ENCODE measurements around the gene MMP2.

MMP2 gene

DNA sequence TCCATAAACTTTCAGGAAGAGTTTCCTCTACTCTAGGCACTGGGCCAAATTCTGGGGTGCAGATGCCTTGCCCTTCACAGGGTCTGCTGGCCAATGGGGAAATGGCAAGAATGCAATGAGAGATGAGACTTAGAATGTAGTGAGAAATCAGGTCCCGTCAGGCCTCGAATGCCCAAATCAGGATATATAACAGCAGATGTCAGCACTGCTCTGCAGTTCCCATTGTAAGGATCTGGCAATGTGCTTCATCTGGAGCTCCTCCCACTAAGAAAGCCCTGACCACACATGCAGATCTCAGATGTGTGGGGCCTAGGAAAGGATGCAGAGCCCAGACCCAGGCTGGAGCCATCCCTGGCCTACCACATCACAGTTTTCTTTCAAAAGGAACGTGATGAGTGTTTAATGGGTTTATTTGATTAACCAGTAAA lies 16.0 kb downstream of the MMP2 start:
- DNase-seq (ENCODE audit: low spot score) = peak; percentile 85

DNA sequence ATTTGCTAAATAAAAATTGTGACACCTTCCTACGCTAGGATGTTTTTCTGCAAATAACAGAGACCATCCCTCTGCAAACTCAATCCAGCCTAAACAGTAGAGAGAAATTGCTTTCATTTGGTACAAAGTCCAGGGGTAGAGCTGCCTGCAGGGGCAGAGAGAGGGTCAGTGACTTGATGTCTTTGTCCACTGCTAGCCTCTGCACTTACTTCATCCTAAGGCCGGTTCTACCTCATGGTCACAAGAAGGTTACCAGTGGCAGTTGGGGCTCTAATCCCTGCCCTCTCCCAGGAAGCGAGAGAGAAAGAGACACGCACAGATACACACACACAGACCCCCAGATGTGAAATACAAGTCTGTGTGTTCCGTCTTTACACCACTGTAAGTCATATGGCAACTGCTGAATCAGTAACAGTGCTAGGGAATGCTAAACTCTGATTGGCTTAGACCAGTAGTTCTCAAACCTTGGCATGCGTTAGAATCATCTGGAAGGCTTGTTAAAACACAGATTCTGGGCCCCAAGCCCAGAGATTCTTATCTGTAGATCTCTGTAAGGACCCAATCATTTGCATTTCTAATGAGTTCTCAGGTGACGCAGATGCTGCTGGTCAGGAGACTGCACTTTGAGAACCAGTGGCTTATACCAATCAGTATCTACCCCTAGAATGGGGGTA lies 16.8 kb downstream of the MMP2 start:
- DNase-seq (ENCODE audit: low spot score) = peak; percentile 51

DNA sequence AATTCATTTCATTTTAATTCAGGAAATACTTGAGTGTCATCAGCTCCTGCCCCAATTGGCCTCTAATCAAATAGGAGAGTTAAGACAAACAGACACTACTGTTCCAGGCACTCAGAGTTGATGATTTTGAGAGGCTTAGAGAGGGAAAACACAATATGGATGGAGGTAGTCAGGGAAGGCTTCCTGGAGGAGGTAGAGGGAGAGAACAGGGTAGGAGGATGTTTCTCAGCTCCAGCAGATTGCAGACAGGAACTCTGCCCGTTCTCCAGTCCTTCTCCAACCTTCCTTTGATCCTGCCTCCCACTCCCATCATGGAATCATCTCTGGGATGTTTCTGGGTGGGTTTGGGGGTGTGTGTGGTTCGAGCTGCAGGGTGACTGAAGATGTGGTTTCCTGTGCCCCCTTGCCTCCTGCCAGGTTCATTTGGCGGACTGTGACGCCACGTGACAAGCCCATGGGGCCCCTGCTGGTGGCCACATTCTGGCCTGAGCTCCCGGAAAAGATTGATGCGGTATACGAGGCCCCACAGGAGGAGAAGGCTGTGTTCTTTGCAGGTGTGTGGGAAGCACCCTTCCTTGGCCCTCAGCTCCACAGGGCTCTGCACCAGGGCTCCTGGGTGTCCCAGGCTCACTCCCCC lies 17.6 kb downstream of the MMP2 start:
- DNase-seq (ENCODE audit: low spot score) = no peak

DNA sequence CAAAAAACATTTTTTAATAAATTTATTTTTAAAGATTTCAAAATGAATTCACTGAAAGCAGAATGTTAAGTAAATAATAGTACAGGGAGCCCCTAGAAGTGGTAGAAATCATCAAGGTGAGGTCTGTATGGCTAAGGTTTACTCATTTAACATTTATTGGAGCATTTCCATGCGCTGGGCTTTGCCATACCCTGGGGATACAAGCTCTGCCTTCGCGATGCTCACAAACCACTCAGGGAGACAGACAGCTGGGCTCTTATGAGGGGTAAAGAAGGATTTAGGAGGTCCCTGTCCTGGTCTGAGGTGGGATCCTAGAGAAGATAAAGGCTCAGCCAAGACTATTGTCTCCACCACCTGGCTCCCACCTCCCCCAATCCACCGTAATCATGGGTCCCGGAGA lies 18.6 kb downstream of the MMP2 start:
- no peak for DNase-seq (ENCODE audit: low spot score)

DNA sequence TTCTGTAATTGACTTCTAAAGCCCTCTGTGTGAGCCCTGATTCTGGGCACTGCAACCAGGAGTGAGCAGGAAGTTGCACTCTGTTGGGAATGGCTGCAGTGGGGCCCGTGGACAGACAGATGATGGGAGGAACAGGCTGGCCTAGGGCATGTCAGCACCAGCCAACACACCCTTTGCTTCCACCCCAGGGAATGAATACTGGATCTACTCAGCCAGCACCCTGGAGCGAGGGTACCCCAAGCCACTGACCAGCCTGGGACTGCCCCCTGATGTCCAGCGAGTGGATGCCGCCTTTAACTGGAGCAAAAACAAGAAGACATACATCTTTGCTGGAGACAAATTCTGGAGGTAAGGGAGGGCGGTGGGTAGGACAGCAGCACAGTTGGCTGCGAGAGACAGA lies 19.1 kb downstream of the MMP2 start:
- no peak for DNase-seq (ENCODE audit: low spot score)

DNA sequence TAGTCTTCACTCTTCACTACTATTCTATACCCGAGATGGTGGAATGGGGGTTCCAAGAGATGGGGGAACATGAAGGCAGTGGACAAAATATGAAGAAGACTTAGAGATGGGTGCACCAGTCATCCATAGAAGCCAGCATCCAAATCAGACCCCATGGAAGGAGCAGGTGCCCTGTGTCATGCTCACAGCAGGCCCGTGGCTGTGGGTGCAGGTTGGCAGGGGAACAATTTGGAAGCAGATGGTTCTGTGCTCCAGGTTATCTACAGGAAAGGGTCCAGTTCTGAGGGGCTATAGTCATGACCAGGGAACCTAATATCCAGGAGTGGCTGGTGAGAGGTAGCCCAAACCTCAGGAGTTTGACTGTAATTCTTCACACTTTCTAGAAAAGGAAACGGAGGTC lies 20.3 kb downstream of the MMP2 start:
- DNase-seq (ENCODE audit: low spot score) = no peak

DNA sequence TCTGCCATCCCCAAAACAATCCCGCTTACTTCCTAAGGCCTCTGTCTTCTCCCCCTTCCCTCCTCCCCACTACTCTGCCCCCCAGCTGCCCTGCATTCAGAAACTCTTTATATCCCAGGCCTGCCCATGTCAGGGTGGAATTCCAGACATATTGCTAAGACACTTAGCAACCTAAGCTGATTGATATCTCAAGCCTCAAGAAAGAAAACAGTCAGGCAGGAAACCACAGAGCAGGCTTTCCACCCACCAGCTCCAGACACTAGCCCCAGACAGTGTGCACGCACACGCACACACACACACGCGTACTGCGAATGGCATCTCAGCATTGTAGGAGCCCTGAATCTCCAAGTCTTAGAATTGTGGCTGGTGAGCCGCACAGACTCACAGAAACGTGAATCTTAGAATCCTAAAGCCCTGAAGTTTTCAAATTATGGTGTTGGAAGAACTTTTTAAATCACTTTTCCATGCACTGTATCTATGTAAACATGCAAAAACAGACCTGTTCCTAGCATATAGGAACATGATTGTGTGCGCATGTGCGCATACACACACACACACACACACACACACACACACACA lies 21.0 kb downstream of the MMP2 start:
- DNase-seq (ENCODE audit: low spot score) = peak; percentile 91

DNA sequence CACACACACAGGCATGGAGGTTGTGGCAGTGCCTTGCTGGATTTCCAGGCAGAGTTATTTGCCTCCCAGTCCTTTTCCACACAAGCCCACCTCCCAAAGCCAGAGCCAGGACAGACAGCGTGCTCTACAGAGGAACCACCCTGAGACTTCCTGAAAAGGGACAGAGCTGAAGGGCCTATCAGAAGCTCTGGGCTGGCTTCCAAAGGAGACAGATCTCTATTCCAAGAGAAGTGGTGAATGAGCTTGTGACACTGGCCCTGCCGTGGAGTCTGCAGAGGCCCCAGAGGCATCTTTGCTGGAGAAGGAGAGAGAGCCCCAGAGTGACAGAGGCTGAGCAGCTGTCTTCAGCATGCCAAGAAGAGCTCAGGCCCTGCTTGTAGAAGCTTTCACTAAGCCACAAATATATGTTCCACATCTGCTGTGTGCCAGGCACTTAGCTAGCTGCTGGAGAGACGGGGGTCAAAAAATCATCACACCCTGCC lies 21.6 kb downstream of the MMP2 start:
- peak; percentile 49 for DNase-seq (ENCODE audit: low spot score)

DNA sequence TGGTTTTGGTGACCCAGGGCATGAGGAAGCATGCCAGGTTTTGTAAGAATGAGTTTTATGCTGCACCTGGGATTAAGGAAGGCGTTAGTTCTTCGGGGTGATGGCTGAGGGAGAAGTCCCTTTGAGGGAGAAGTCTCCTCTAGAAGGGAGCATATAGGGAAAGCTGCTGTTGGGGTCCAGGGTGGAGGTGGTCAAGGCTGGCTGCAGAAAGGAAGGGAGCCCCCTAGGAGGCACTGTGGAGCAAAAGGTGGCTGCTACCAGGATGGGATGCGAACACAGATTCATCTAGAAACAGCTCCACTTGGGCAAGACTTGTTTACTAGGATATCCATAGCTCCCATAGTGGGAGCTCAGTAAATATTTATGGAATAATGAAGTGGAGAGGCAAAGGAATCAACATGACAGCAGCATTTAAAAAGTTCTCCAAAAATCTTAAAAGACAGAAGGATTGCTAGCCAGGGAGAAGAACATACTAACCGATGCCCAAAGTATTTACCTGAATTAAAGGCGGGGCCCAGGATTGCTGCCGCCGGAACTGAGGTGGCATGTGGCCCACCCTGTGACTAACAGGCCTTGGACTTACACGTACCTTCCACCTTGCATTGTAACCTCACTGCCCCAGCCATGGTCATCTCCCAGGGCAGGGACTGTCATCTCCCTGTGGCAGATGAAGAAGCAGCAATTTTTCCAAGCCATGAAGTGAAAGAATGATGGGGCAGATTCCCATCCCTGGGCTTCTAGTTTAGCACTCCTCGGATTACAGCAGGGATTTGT lies 22.7 kb downstream of the MMP2 start:
- no peak for DNase-seq (ENCODE audit: low spot score)

DNA sequence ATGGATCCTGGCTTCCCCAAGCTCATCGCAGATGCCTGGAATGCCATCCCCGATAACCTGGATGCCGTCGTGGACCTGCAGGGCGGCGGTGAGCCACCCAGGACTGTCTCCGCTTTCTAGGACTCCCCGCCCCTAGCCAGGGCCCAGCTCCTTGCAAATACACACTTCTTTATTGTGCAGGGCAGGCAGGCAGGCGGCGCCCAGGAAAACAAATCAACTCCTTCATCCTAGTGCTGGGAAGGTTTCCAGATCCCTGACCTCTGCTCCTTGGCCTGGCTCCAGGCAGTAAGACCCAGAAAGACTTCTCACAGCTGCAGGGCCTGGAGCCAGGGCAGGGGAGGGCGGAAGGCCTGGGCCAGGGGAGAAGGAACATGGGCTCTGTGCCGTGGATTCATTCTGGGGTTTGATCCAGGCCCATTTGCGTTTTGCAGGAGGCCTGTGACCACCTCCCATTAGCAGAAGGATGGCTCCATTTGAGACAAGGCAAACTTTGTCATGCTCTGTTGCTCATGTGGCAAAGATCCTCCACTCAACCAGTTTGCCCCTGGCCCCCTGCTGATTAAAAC lies 23.9 kb downstream of the MMP2 start:
- DNase-seq (ENCODE audit: low spot score) = no peak

DNA sequence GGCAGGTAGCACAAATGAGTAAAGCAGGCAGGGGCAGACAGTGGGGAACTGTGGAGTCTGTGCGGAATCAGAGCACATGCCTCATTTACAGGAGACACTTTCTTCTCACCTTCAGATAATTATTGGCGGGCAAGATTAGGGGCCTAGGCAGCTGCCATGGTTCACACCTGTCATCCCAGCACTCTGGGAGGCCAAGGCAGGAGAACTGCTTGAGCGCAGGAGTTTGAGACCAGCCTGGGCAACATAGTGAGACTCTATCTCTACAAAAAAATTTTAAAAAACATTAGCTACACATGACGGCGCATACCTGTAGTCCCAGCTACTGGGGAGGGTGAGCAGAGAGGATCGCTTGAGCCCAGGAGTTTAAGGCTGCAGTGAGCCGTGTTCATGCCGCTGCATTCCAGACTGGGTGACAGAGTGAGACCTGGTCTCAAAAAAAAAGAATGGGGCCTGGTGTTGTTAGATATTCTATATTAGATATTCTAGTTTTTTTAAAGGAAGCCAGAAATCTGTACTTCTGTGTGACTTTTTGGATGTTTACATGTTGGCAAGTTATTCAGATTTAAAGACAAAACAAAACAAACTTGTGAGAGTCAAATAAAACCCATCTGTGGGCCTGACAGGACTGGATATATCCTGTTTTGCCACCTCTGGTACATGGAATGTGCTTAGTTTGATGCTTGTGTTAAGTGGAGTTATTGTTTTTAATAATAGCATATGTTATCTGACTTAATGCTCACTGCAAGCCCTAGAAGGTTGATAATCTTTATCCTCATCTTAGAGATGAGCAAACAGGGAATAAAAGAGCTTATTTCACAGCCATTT lies 24.9 kb downstream of the MMP2 start:
- no peak for DNase-seq (ENCODE audit: low spot score)

DNA sequence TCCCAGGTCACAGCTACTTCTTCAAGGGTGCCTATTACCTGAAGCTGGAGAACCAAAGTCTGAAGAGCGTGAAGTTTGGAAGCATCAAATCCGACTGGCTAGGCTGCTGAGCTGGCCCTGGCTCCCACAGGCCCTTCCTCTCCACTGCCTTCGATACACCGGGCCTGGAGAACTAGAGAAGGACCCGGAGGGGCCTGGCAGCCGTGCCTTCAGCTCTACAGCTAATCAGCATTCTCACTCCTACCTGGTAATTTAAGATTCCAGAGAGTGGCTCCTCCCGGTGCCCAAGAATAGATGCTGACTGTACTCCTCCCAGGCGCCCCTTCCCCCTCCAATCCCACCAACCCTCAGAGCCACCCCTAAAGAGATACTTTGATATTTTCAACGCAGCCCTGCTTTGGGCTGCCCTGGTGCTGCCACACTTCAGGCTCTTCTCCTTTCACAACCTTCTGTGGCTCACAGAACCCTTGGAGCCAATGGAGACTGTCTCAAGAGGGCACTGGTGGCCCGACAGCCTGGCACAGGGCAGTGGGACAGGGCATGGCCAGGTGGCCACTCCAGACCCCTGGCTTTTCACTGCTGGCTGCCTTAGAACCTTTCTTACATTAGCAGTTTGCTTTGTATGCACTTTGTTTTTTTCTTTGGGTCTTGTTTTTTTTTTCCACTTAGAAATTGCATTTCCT lies 26.5 kb downstream of the MMP2 start:
- DNase-seq (ENCODE audit: low spot score) = no peak

DNA sequence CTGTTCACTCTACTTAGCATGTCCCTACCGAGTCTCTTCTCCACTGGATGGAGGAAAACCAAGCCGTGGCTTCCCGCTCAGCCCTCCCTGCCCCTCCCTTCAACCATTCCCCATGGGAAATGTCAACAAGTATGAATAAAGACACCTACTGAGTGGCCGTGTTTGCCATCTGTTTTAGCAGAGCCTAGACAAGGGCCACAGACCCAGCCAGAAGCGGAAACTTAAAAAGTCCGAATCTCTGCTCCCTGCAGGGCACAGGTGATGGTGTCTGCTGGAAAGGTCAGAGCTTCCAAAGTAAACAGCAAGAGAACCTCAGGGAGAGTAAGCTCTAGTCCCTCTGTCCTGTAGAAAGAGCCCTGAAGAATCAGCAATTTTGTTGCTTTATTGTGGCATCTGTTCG lies 27.1 kb downstream of the MMP2 start:
- no peak for DNase-seq (ENCODE audit: low spot score)

DNA sequence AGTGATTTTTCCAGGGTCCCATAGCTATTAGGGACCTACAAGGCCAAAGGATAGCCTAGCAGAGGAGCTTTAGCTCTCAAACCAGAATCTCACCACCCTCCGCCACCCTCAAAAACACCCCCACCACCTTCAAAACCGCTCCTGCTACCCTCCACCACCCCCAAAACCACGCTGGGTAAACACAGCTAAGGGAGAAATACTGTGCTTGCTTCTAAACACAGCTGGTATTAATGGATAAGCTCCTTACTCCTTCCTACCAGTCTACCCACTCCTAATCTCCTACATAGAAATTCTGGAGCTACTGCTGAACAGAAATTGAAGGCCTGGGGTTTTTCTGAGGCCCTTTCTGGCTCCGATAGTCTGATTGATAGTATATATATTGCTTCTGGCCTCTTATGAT lies 27.7 kb downstream of the MMP2 start:
- no peak for DNase-seq (ENCODE audit: low spot score)

DNA sequence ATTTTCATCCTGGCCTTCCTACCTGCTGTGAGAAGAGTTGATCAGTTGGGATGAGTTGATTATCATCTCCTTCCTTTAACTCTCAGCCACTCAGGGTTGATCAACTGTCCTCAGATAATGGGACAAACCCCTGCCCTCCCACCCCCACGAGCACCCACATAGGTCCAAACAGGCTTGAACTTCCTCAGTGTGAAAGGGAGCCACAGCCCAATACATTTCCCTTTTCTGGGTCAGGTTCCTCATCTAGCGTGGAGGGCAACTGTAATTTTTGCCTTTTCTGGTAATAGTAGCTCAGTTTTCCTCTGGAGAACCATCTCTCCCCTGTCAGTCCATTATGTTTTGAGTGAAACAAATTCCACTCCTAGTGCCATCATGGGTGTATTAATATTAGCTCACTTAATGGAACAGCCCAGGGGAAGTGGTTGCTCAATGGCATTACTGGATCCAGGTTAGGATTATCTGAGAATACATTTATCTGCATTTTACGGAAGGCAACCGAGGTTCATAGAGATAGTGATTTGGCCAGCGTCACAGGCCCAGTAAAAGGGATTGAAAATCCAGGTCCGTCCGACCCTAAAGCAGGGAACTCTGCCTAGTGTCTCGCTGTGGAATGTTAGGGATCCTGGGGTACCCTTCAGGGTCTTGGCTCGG lies 29.4 kb downstream of the MMP2 start:
- DNase-seq (ENCODE audit: low spot score) = no peak

DNA sequence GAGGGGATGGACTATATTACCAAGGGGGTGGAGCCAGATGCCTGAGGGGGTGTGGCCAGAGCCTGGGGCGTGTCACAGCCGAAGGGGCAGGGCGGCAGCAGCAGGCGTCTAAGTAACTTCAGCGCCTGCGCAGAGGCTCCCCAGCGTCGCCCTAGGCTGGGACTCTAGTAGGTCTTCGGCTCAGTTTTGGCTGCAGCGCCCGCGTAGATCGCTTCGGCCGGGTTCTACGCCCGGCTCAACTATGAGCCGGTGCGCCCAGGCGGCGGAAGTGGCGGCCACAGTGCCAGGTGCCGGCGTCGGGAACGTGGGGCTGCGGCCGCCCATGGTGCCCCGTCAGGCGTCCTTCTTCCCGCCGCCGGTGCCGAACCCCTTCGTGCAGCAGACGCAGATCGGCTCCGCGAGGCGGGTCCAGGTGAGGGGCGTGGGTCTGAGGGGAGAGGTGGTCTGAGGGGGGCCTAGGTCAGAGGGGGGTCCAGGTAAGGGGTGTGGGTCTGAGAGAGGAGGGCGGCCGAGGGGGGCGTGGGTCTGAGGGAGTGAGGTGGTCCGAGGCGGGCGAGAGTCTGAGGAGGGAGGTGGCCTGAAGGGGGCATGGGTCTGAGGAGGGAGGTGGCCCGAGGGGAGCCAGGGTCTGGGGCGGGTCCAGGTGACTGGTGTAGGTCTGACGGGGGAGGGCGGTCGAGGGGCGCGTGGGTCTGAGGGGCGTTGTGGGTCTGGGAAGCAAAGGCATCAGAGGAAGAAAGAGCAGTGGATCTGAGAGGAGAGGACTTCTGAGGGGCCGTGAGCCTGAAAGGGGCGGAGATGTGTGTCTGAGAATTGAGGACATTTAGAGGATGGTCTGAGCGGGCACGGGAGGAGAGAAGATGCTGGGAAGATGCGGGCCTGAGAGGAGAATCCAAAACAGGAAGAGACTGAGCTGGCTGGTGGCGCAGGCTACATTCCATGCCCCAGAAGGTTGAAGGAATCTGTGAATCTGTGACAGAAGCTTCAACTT lies 30.2 kb downstream of the MMP2 start, which contains the start of gene LPCAT2:
TSS of gene LPCAT2 (plus strand) at position 132 of the 991 bp plus-strand sequence. CDS start at position 242, 110 bp downstream.
- peak; percentile 96 for DNase-seq (ENCODE audit: low spot score)

DNA sequence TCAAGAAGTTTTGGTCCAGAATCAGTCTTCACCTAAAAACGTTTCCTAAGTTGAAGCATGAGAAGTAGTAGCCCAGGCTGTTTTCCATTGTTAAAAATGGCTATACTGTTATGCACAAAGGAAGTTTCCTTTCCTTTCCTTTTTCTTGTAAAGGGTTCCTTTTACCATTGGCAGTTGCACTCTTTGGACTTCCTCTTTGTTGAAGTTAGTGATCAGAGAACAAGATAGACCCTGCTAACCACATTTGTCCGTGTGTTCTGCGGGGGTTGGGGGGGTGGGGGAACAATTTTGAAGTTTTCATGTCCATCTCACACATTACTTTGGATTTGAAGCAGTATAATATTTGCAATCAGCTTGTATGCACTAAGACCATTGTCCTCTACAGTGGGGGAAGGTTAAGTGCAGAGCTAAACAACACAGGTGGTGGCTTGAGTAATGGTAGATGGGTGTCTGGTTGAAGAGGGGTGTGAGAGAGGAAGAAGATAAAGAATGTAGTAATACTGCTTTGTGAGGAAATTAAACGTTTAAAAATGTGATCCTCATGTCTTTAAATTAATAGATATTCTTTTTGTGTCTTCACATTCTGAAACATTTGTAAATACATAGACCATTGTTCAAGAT lies 31.3 kb downstream of the MMP2 start:
- DNase-seq (ENCODE audit: low spot score) = no peak

DNA sequence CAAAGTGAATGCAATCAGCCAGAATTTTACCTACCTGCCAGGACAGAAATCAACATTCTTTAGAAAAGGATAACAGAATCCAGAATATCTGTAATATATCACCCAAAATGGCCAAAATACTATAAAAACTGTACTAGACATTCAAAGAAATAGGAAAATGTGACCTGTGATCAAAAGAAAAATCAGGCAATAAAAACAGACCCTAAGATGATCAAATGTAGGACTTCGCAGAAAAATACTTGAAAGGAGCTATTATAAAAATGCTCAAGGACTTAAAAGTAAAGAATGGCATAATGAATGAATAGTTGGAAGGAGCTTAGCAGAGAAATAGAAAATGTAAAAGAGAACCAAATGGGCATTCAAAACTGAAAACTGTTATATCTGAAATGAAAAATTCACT lies 33.9 kb downstream of the MMP2 start:
- no peak for DNase-seq (ENCODE audit: low spot score)

DNA sequence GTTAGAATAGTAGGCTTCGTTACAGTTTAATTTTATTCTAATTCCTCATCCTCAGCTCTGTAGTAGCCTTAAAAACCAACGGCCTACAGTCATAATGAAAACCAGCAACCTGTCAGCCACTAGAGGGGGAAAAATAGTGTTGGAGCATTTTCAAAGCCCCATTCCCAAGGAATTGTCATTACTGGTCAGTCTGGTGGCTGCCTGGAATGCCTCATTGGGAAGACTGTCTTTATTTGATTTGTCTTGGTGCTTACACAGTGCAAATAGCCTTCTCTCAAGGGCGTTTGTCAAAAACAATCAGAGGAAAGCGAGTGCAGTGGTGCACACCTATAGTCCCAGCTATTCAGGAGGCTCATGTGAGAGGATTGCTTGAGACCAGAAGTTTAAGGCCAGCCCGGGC lies 34.6 kb downstream of the MMP2 start:
- DNase-seq (ENCODE audit: low spot score) = no peak
